ENCODE data around the gene NLRX1. TPM values are rescaled to one million over a fixed set of nuclear protein-coding genes. Genes with fewer than 3 reads are reported as not detected.

NLRX1 gene
- total and polyA plus RNA-seq, 4 donors = 4.2 to 12.0 (median 10.4) TPM

DNA sequence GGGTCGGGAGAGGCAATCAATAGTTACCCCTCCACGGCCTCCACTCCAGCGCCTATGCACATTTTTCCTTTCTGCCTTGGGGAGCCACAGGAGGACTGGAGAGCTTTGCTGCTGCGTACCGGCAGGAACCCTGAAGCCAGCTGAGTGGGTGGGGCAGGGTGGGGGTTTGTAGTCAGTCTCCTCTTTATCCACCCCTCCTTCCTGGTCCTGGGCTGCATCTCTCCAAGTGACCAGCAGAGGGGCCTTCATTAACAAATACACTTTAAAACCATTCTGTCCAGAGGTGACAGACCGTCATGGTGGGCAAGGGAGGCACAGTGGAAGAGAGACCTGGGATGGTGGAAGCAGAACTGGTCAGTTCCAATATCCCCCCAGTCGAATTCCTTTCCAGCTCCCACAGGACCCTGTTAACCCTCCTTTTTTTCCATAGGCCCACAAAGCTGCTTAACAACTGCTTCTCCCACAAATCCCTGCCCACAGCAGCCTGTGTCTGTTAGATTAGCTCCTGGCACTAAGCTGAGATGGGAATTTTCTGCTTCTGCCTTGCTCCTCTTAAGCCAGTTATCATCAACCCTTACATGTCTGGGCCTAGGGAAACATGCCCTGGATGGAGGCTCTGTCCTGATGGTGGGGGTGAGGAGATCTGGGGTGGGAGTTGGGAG is 23.6 kb upstream of the NLRX1 start:
- TF ChIP-seq EGR1 (IDR thresholded peaks at IDR 0.05; ENCODE audit: low read depth in 2 of 2) (no peak), YY1 (IDR thresholded peaks at IDR 0.05) (no peak), RAD21 (IDR thresholded peaks at IDR 0.05) (peak; percentile 63 to 79)
- TF ChIP-seq, protein P1, sequence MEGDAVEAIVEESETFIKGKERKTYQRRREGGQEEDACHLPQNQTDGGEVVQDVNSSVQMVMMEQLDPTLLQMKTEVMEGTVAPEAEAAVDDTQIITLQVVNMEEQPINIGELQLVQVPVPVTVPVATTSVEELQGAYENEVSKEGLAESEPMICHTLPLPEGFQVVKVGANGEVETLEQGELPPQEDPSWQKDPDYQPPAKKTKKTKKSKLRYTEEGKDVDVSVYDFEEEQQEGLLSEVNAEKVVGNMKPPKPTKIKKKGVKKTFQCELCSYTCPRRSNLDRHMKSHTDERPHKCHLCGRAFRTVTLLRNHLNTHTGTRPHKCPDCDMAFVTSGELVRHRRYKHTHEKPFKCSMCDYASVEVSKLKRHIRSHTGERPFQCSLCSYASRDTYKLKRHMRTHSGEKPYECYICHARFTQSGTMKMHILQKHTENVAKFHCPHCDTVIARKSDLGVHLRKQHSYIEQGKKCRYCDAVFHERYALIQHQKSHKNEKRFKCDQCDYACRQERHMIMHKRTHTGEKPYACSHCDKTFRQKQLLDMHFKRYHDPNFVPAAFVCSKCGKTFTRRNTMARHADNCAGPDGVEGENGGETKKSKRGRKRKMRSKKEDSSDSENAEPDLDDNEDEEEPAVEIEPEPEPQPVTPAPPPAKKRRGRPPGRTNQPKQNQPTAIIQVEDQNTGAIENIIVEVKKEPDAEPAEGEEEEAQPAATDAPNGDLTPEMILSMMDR (IDR thresholded peaks at IDR 0.05; ENCODE audit: low read depth, low read length, missing input control) = peak; percentile 66
- TF ChIP-seq, protein P2, sequence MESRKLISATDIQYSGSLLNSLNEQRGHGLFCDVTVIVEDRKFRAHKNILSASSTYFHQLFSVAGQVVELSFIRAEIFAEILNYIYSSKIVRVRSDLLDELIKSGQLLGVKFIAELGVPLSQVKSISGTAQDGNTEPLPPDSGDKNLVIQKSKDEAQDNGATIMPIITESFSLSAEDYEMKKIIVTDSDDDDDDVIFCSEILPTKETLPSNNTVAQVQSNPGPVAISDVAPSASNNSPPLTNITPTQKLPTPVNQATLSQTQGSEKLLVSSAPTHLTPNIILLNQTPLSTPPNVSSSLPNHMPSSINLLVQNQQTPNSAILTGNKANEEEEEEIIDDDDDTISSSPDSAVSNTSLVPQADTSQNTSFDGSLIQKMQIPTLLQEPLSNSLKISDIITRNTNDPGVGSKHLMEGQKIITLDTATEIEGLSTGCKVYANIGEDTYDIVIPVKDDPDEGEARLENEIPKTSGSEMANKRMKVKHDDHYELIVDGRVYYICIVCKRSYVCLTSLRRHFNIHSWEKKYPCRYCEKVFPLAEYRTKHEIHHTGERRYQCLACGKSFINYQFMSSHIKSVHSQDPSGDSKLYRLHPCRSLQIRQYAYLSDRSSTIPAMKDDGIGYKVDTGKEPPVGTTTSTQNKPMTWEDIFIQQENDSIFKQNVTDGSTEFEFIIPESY (IDR thresholded peaks at IDR 0.05) = no peak
- H3K9me3 ChIP-seq (ENCODE audit: control insufficient read depth in 4 of 4, low read length in 3 of 4) = no peaks in the 10 kb centered on the region
- no peak overlapping the region for H3K4me3 ChIP-seq (ENCODE audit: low read depth in 1 of 3, low read length in 3 of 3)
- H3K9ac ChIP-seq (ENCODE audit: low read depth in 1 of 2, low read length in 2 of 2) = no peak overlapping the region
- H3K27ac ChIP-seq (ENCODE audit: low read depth in 1 of 2, low read length in 2 of 2) = no peak overlapping the region
- H3K4me1 ChIP-seq (ENCODE audit: control insufficient read depth in 4 of 4, insufficient read depth in 4 of 4, low read length in 3 of 4) = peaks cover 4 to 23% (median 11%) of the 10 kb centered on the region in 4 donors
- 10% methylated on average over 7 of the region's 7 CpGs for WGBS
- peaks cover 0 to 4% (median 0%) of the 10 kb centered on the region in 4 donors for H3K27me3 ChIP-seq (ENCODE audit: control insufficient read depth in 4 of 4, insufficient read depth in 4 of 4, low read length in 3 of 4)
- H3K36me3 ChIP-seq (ENCODE audit: control insufficient read depth in 4 of 4, insufficient read depth in 3 of 4, low read depth in 1 of 4, low read length in 3 of 4) = no peaks in the 10 kb centered on the region
- DNase-seq (ENCODE audit: low spot score) = peak; percentile 58

DNA sequence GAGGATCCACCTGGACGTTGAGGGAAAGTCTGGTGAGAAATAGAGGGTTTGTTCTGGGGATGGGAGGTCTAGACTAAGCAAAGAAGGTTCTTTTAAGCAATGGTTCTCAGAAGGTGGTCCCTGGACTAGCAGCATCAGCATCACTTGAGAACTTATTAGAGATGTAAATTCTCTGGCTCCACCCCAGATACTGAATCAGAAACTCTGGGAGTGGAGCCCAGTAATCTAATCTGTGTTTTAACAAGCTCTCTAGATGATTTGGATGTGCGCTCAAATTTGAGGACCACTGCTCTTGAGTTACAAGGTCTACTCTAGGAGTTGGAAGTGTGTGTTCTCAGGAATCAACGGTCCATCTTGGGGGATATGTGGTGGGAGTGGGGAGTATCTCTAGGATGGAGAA is 23.0 kb upstream of the NLRX1 start:
- H3K27me3 ChIP-seq (ENCODE audit: control insufficient read depth in 4 of 4, insufficient read depth in 4 of 4, low read length in 3 of 4) = peaks cover 0 to 4% (median 0%) of the 10 kb centered on the region in 4 donors
- 57% methylated on average over 3 of the region's 3 CpGs for WGBS
- TF ChIP-seq, protein P3, sequence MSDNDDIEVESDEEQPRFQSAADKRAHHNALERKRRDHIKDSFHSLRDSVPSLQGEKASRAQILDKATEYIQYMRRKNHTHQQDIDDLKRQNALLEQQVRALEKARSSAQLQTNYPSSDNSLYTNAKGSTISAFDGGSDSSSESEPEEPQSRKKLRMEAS (IDR thresholded peaks at IDR 0.05) = no peak
- TF ChIP-seq FOXA2 (IDR thresholded peaks at IDR 0.05) (no peak), HNF4A (conservative IDR thresholded peaks at IDR 0.05) (no peak), SP1 (IDR thresholded peaks at IDR 0.05) (no peak), RAD21 (IDR thresholded peaks at IDR 0.05) (no peak), HNF4G (IDR thresholded peaks at IDR 0.05) (no peak), TAF1 (conservative IDR thresholded peaks at IDR 0.05) (no peak)
- TF ChIP-seq, protein P2 (IDR thresholded peaks at IDR 0.05) = no peak
- no peaks in the 10 kb centered on the region for H3K36me3 ChIP-seq (ENCODE audit: control insufficient read depth in 4 of 4, insufficient read depth in 3 of 4, low read depth in 1 of 4, low read length in 3 of 4)
- no peak overlapping the region for H3K4me3 ChIP-seq (ENCODE audit: low read depth in 1 of 3, low read length in 3 of 3)
- peaks cover 4 to 23% (median 11%) of the 10 kb centered on the region in 4 donors for H3K4me1 ChIP-seq (ENCODE audit: control insufficient read depth in 4 of 4, insufficient read depth in 4 of 4, low read length in 3 of 4)
- no peak for DNase-seq (ENCODE audit: low spot score)
- H3K9ac ChIP-seq (ENCODE audit: low read depth in 1 of 2, low read length in 2 of 2) = no peak overlapping the region
- H3K27ac ChIP-seq (ENCODE audit: low read depth in 1 of 2, low read length in 2 of 2) = no peak overlapping the region
- H3K9me3 ChIP-seq (ENCODE audit: control insufficient read depth in 4 of 4, low read length in 3 of 4) = no peaks in the 10 kb centered on the region

All from liver (tissue), 9 donors.